ENCODE data around the gene ASIP.

Gene ASIP

DNA sequence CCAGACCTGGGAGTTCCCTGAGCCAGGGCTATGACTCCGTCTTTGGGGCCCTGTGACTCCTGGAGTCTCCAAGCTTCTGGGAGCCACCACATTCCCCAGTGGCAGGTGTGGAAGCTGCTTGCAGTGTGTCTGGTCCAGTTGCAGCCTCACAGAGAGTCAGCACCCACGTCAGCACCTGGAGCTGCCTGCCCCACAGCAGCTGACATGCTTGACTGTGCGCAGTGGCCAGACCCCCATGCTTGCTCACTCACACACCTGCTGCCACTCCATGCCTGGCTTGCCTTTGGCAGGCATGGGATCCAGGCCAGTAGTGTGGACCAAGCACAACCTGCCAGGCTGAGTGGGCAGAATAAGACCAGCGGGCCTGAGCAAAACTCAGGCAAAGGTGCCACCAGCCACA, 31.0 kb upstream of the ASIP start:
- Histone ChIP-seq H4K20me1 (ENCODE audit: insufficient read depth, low read length) (no peaks in the 10 kb centered on the region), H3K9me3 (replicated peaks; ENCODE audit: insufficient read depth, low read length) (no peaks in the 10 kb centered on the region), H3F3A (ENCODE audit: insufficient read depth, low read length) (no peaks in the 10 kb centered on the region), H3K27me3 (replicated peaks; ENCODE audit: insufficient read depth, low read length) (no peaks in the 10 kb centered on the region), H3K79me2 (ENCODE audit: low read length) (no peaks in the 10 kb centered on the region), H3K4me1 (ENCODE audit: low read length) (no peaks in the 10 kb centered on the region), H3K27ac (ENCODE audit: low read length) (no peak overlapping the region), H3K9ac (ENCODE audit: low read length) (no peak overlapping the region), H3K36me3 (replicated peaks; ENCODE audit: insufficient read depth, low read length) (no peaks in the 10 kb centered on the region), H3K9me2 (replicated peaks; ENCODE audit: insufficient read depth, low read length) (no peaks in the 10 kb centered on the region), H3K4me2 (ENCODE audit: low read depth, low read length) (no peak overlapping the region), H3K4me3 (ENCODE audit: low read length) (no peak overlapping the region), H2AFZ (ENCODE audit: low read length) (no peak overlapping the region)
- no peak for DNase-seq
- TF ChIP-seq EZH2phosphoT487 (IDR thresholded peaks at IDR 0.05; ENCODE audit: low read length) (no peak), EZH2 (optimal IDR thresholded peaks at IDR 0.05; ENCODE audit: low read depth, low read length) (no peak)
- TF ChIP-seq, protein P1, sequence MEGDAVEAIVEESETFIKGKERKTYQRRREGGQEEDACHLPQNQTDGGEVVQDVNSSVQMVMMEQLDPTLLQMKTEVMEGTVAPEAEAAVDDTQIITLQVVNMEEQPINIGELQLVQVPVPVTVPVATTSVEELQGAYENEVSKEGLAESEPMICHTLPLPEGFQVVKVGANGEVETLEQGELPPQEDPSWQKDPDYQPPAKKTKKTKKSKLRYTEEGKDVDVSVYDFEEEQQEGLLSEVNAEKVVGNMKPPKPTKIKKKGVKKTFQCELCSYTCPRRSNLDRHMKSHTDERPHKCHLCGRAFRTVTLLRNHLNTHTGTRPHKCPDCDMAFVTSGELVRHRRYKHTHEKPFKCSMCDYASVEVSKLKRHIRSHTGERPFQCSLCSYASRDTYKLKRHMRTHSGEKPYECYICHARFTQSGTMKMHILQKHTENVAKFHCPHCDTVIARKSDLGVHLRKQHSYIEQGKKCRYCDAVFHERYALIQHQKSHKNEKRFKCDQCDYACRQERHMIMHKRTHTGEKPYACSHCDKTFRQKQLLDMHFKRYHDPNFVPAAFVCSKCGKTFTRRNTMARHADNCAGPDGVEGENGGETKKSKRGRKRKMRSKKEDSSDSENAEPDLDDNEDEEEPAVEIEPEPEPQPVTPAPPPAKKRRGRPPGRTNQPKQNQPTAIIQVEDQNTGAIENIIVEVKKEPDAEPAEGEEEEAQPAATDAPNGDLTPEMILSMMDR (IDR thresholded peaks at IDR 0.05; ENCODE audit: low read length) = no peak

DNA sequence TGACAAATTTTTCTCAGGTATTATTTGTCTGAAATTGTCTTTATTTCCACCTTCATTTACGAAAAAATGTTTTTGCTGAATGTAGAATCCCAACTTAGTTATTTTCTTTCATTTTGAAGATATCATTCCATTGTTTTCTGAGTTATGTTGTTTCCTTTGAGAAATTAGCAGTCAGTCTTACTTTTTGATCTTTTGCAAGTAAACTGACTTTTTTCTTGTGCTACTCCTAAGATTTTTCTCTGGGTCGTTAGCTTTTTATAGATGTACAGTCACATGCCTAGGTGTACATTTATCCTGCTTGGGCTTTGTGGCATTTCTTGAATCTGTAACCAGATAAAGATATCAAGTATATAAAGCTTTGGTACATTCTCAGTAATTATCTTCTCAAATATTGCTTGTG, 29.6 kb upstream of the ASIP start:
- no peaks in the 10 kb centered on the region for H3K79me2 ChIP-seq (ENCODE audit: low read length)
- peaks cover 3% of the 10 kb centered on the region; the same call in 1 of the 2 replicates for H3K4me1 ChIP-seq (ENCODE audit: low read length)
- no peaks in the 10 kb centered on the region for H3K36me3 ChIP-seq (replicated peaks; ENCODE audit: insufficient read depth, low read length)
- no peaks in the 10 kb centered on the region for H3K27me3 ChIP-seq (replicated peaks; ENCODE audit: insufficient read depth, low read length)
- no peak overlapping the region for H3K4me2 ChIP-seq (ENCODE audit: low read depth, low read length)
- DNase-seq = no peak
- H3K9ac ChIP-seq (ENCODE audit: low read length) = no peak overlapping the region
- no peak overlapping the region for H2AFZ ChIP-seq (ENCODE audit: low read length)
- H3K9me2 ChIP-seq (replicated peaks; ENCODE audit: insufficient read depth, low read length) = no peaks in the 10 kb centered on the region
- peaks cover 6% of the 10 kb centered on the region for H3F3A ChIP-seq (ENCODE audit: insufficient read depth, low read length)
- no peak overlapping the region for H3K4me3 ChIP-seq (ENCODE audit: low read length)
- H3K9me3 ChIP-seq (replicated peaks; ENCODE audit: insufficient read depth, low read length) = no peaks in the 10 kb centered on the region
- no peaks in the 10 kb centered on the region for H4K20me1 ChIP-seq (ENCODE audit: insufficient read depth, low read length)
- H3K27ac ChIP-seq (ENCODE audit: low read length) = no peak overlapping the region
- TF ChIP-seq EZH2 (optimal IDR thresholded peaks at IDR 0.05; ENCODE audit: low read depth, low read length) (no peak), EZH2phosphoT487 (IDR thresholded peaks at IDR 0.05; ENCODE audit: low read length) (no peak)
- TF ChIP-seq, protein P1 (IDR thresholded peaks at IDR 0.05; ENCODE audit: low read length) = no peak

DNA sequence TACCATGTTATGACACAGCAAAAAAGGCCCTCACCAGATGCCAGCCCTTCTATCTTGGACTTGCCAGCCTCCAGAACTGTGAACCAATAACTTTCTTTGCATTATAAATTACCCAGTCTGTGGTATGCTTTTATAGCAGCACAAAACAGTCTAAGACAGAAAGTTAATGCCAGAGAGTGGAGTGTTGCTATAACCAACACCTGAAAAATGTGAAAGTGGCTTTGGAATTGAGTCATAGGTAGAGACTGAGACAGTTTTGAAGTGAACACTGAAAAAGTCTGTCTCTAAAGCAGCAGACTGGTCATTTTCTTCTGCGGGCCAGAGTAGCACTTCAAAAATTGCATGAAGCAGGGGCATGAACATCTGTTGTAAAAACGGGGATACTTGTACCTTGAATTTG, 28.0 kb upstream of the ASIP start:
- H3K4me2 ChIP-seq (ENCODE audit: low read depth, low read length) = no peak overlapping the region
- H2AFZ ChIP-seq (ENCODE audit: low read length) = no peak overlapping the region
- no peaks in the 10 kb centered on the region for H3K27me3 ChIP-seq (replicated peaks; ENCODE audit: insufficient read depth, low read length)
- no peaks in the 10 kb centered on the region for H3K36me3 ChIP-seq (replicated peaks; ENCODE audit: insufficient read depth, low read length)
- no peak overlapping the region for H3K27ac ChIP-seq (ENCODE audit: low read length)
- H3K9ac ChIP-seq (ENCODE audit: low read length) = no peak overlapping the region
- DNase-seq = no peak
- peaks cover 6% of the 10 kb centered on the region for H3F3A ChIP-seq (ENCODE audit: insufficient read depth, low read length)
- no peaks in the 10 kb centered on the region for H3K79me2 ChIP-seq (ENCODE audit: low read length)
- H3K4me1 ChIP-seq (ENCODE audit: low read length) = peaks cover 4% of the 10 kb centered on the region; the same call in 1 of the 2 replicates
- no peaks in the 10 kb centered on the region for H3K9me2 ChIP-seq (replicated peaks; ENCODE audit: insufficient read depth, low read length)
- no peaks in the 10 kb centered on the region for H4K20me1 ChIP-seq (ENCODE audit: insufficient read depth, low read length)
- H3K9me3 ChIP-seq (replicated peaks; ENCODE audit: insufficient read depth, low read length) = no peaks in the 10 kb centered on the region
- TF ChIP-seq, protein P1 (IDR thresholded peaks at IDR 0.05; ENCODE audit: low read length) = no peak
- no peak for TF ChIP-seq EZH2phosphoT487 (IDR thresholded peaks at IDR 0.05; ENCODE audit: low read length)
- TF ChIP-seq EZH2 (optimal IDR thresholded peaks at IDR 0.05; ENCODE audit: low read depth, low read length) = no peak
- H3K4me3 ChIP-seq (ENCODE audit: low read length) = no peak overlapping the region
